SK-N-MC (cell line): ENCODE data around the gene CFAP69.
A peak's percentile ranks its signal among the peaks of the same experiment; 100 is the strongest.
"Not testable (repeated sequence)": the region's sequence is repeated elsewhere in the genome, so short reads cannot be mapped to it uniquely, and the experiment has no call there.

Experiments used
- DNase-seq: peaks from one replicate; pipeline ENCODE4 v3.0.0-alpha.2; 2011; ENCODE audit warnings: low read depth, low spot score
- H3K27ac ChIP-seq: fragments of 200-600 bp; sonication (generic); 2 replicates; pipeline ENCODE4 v1.5.1; 2016; ENCODE audit warnings: mixed run types
- H3K36me3 ChIP-seq: fragments of 200-600 bp; sonication (generic); 2 replicates; pipeline ENCODE4 v1.6.1; 2017; ENCODE audit warnings: antibody characterized with exemption, low read length, mixed read lengths; ENCODE audit not compliant: insufficient read depth
- H3K4me3 ChIP-seq: fragments of 200-600 bp; sonication (generic); 2 replicates; pipeline ENCODE4 v1.5.1; 2016
- H3K9ac ChIP-seq: fragments of 200-600 bp; sonication (generic); 2 replicates; pipeline ENCODE4 v1.8.0; 2017; ENCODE audit warnings: mixed run types, mixed read lengths; ENCODE audit not compliant: insufficient read length
- H3K9me3 ChIP-seq: fragments of 200-600 bp; sonication (generic); 2 replicates; pipeline ENCODE4 v1.6.1; 2017; ENCODE audit warnings: low read depth, mild to moderate bottlenecking, antibody characterized with exemption, low read length, moderate library complexity, mixed read lengths
- EZH2 ChIP-seq: fragments of 200-600 bp; sonication (generic); IDR thresholded peaks from one replicate; pipeline ENCODE4 v1.6.1; 2017; ENCODE audit warnings: antibody characterized with exemption
- FOXP2 ChIP-seq: optimal IDR thresholded peaks from 2 replicates; pipeline ENCODE3; 2011; ENCODE audit warnings: mild to moderate bottlenecking, moderate library complexity; ENCODE audit not compliant: insufficient read depth; ENCODE audit errors: extremely low read length, control extremely low read depth
- POLR2AphosphoS5 ChIP-seq: IDR thresholded peaks from 2 replicates; pipeline ENCODE4 v1.6.1; 2012; ENCODE audit warnings: mild to moderate bottlenecking, low read depth, low read length, borderline replicate concordance

CFAP69 gene

DNA sequence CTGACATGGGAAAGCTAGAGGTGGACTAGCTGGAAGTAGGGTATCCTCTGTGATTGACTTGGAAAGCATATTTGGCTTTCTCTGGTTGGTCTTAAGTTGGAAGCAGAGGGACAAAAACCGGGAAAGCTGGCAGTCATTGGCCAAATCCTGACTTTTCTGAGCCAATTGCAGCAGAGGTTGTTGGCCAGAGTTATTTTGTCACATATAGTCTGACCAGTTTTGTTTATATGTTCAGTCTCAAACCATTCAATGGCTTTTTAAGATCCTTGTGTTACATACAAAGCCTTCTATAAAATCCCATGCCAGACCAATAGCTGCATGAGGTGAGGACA lies 6.3 kb downstream of the CFAP69 start:
- Histone ChIP-seq H3K36me3 (0 out of 2 replicates have a peak, but pooled peaks cover 3% of the 10 kb centered on the region), H3K27ac (no peak overlapping the region), H3K9ac (no peak overlapping the region), H3K4me3 (no peak overlapping the region), H3K9me3 (no peaks in the 10 kb centered on the region; the same call in 1 of the 2 replicates)
- no peak for DNase-seq
- TF ChIP-seq POLR2AphosphoS5: no peak

DNA sequence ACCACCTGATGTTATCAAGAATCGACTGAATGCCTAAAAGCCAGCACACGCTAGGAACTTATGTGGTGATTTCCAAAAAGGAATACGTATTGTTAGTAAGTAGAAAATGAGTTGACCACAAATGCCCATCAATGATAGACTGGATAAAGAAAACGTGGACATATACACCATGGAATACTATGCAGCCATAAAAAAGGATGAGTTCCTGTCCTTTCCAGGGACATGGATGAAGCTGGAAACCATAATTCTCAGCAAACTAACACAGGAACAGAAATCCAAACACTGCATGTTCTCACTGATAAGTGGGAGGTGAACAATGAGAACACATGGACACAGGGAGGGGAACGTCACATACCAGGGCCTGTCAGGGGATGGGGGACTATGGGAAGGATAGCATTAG lies 11.0 kb downstream of the CFAP69 start:
- not testable (repeated sequence) for H3K36me3 ChIP-seq, H3K9ac ChIP-seq, H3K4me3 ChIP-seq, H3K27ac ChIP-seq, H3K9me3 ChIP-seq, DNase-seq

DNA sequence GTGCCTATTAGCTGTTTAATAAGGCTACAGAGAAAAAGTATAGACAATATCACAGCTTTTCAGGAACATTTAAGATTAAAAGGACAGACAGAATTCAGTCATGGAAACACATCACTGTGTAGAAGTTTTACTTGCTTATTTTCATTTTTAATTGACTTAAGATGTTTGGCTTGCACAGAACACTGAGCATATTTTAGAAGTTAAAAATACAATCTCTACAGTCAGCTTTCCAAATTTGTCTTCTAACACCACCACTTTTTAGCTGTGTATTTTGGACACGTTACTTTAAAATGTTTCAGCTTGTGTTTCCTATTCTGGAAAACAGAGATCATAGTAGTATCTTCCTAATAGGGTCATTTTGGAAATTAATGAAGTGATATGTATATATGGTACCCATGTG lies 11.8 kb downstream of the CFAP69 start:
- H3K36me3 ChIP-seq: 0 out of 2 replicates have a peak, but pooled peaks cover 3% of the 10 kb centered on the region
- peak overlapping the region; percentile 28; the same call in 1 of the 2 replicates for H3K27ac ChIP-seq
- no peaks in the 10 kb centered on the region; the same call in 1 of the 2 replicates for H3K9me3 ChIP-seq
- TF ChIP-seq EZH2 (no peak), POLR2AphosphoS5 (no peak), FOXP2 (no peak)
- H3K9ac ChIP-seq: no peak overlapping the region
- no peak for DNase-seq
- H3K4me3 ChIP-seq: no peak overlapping the region

DNA sequence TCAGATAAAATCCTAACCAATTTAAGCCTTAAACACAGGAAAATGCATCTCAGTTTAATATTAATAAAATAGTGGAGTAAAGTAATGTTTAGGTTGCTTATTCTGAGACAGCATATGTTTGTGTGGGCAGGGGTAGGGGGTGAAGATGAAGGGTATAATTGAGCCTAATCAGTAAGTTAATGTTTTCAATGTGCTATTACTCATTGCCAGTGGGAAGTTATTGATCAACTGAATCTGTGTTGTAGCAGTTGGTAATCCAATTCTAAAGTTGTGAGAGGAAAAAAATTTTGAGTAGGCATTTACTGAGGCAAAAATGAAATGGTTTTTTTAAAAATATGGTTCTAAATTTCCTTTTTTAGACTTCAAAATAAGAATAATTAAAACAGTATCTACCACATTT lies 16.5 kb downstream of the CFAP69 start:
- no peak for DNase-seq
- Histone ChIP-seq H3K27ac (peak overlapping the region; percentile 93), H3K36me3 (no peaks in the 10 kb centered on the region), H3K9me3 (no peaks in the 10 kb centered on the region), H3K4me3 (peak overlapping the region; percentile 7; the same call in 1 of the 2 replicates), H3K9ac (peak overlapping the region; percentile 63)
- TF ChIP-seq EZH2 (no peak), POLR2AphosphoS5 (no peak), FOXP2 (no peak)

DNA sequence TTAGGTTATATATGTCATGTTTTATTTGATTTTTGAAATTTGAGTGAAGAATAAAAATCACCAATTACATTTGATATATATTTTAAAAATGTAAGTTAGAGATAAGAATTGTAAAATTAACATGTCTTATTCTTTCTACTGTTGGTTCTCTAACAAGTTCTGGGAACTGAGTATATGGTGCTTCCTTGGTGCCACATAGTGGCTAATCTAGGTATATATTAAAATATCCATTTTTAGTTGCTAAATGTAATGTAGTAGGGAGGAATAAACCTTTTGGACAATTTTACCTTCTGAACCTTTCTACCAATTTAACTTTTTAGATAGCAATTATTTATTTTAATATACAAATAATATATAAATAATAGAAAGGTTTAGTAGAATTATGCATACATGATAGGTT lies 17.5 kb downstream of the CFAP69 start:
- no peak for TF ChIP-seq POLR2AphosphoS5
- TF ChIP-seq EZH2: no peak
- DNase-seq: no peak
- H3K4me3 ChIP-seq: peak overlapping the region; percentile 33; the same call in 1 of the 2 replicates

DNA sequence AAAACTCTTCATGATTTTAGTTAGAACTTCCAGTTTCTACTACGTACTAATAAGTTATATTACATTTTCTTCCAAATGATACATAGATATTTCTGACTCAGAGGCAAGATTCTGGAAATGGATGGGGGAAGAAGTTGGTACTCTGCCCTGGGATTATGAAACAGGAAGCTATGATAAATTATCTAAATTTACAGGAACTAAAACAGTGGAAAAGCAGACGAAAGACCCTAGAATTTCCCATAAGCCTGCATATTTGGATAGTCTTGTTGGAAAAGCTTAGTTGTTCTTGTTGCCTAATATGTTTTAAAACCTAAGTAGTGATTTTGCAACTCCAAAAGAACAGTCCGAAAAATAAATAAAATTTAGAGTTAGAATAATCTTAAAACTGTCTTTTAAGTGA lies 21.8 kb downstream of the CFAP69 start:
- H3K27ac ChIP-seq: peak overlapping the region; percentile 88
- peak overlapping the region; percentile 63 for H3K4me3 ChIP-seq
- peak; percentile 69 for DNase-seq
- no peak; the same call in 1 of the 2 replicates for TF ChIP-seq POLR2AphosphoS5
- no peak for TF ChIP-seq EZH2
- no peak for TF ChIP-seq FOXP2
- peak overlapping the region; percentile 21 for H3K9ac ChIP-seq
- H3K36me3 ChIP-seq: no peaks in the 10 kb centered on the region
- H3K9me3 ChIP-seq: no peaks in the 10 kb centered on the region

More for the DNA sequence above, 17.5 kb downstream of the CFAP69 start:
- peak overlapping the region; percentile 63 for H3K9ac ChIP-seq
- no peaks in the 10 kb centered on the region for H3K9me3 ChIP-seq
- H3K36me3 ChIP-seq: no peaks in the 10 kb centered on the region
- H3K27ac ChIP-seq: peak overlapping the region; percentile 93

DNA sequence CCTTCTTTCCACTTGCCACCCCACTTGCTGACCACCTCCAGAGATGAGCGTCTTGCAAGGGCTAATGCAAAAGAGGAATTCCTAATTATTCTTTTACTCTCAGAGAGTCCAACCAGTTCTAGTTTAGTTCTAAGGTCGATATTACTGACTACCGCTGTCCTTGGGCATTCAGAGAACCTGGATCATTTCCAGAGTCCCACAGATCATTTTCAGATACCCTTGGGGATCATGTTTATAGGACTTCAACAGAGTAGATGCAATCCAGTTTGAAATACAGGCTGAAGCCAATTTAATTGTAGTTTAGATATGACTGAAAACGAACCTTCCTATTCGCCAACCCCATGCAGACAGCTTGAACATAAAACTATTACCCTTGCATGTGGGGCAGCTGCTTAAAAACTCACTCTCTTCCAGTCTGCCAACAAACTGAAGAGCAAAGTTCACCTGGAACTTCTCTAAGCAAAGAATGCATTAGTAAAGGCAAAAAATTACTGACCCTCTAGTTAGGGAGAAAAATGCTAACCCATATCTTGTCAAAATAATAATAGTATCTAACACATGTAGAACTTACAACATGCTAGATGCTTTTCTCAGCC lies 22.4 kb downstream of the CFAP69 start:
- H3K27ac ChIP-seq: peak overlapping the region; percentile 88
- H3K36me3 ChIP-seq: no peaks in the 10 kb centered on the region
- no peak for DNase-seq
- peak overlapping the region; percentile 63 for H3K4me3 ChIP-seq
- TF ChIP-seq EZH2: no peak
- no peak for TF ChIP-seq FOXP2
- no peak; the same call in 1 of the 2 replicates for TF ChIP-seq POLR2AphosphoS5
- no peaks in the 10 kb centered on the region for H3K9me3 ChIP-seq
- peak overlapping the region; percentile 21 for H3K9ac ChIP-seq

DNA sequence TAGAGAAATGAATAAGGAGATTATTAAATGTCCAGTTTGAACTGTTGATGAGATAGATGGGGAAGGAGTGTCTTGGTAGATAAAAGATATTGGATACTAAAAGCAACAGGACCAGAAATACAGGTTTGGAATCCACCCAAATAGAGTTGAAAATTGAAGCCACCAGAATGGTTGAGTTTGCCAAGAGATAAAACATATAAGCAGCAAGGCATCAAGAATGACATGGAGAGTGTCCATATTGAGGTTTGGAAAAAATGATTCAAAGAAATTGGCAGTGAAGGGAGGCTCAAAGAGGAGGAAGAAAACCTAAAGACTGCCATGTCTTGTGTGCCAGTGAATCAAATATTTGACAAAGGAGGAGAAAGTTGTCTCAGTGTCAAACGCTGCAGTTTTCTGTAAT lies 24.2 kb downstream of the CFAP69 start:
- no peak overlapping the region for H3K4me3 ChIP-seq
- no peaks in the 10 kb centered on the region for H3K9me3 ChIP-seq
- DNase-seq: no peak
- H3K9ac ChIP-seq: no peak overlapping the region
- TF ChIP-seq POLR2AphosphoS5 (no peak), EZH2 (no peak), FOXP2 (no peak)
- H3K36me3 ChIP-seq: no peaks in the 10 kb centered on the region
- H3K27ac ChIP-seq: no peak overlapping the region

DNA sequence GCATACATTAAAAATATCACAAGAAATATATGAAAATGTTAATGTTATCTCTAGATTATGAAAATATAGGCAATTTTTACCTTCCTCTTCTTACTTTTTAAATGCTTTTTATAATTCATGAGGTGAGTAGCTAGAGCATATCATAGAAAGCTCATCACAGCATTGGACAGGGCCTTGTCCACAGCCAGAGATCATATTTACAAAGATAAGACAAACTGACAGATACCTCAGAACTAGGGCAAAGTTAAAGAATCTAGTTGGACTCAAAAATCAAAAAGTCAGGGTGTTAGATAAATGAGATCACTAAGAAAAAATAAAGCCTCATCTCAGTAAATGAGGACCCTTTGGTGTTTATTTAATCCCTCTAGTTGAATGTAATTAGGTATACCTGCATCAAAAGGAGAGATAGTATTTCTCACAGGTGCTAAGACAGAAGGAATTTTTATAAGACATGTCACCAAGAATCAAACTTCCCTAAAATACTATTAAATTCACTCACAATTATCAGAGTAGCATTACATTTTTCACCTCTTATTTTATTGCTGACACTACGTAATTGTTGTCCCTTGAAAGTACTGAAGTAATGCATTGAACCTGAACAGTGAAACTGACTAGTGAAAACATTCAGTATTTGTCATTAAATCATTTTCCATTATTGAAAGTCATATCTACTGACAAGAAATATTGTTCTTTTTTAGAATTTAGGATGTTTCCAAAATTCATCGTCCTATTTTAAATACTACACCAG lies 25.6 kb downstream of the CFAP69 start:
- Histone ChIP-seq H3K9ac (no peak overlapping the region), H3K4me3 (no peak overlapping the region; the same call in 1 of the 2 replicates), H3K9me3 (no peaks in the 10 kb centered on the region), H3K27ac (peak overlapping the region; percentile 82; the same call in 1 of the 2 replicates), H3K36me3 (no peaks in the 10 kb centered on the region)
- no peak for DNase-seq
- TF ChIP-seq FOXP2 (no peak), POLR2AphosphoS5 (no peak), EZH2 (no peak)

DNA sequence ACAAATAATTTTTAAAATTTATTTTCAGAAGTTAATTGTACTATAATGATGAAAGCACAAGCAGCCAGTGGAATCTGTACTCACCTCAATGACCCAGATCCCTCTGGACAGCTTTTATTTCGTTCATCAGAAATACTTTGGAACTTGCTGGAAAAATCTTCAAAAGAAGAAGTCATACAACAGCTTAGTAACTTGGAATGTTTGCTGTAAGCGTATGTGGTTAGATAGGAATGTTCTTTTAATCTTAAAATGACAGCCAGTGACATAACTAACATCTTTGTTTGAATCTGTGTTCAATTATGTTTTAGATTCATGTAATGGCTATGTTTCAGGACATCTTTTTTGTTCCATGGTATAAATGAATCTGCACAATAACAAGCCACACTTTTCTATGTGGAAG lies 26.8 kb downstream of the CFAP69 start:
- no peaks in the 10 kb centered on the region for H3K9me3 ChIP-seq
- DNase-seq: no peak
- peak overlapping the region; percentile 82 for H3K27ac ChIP-seq
- H3K36me3 ChIP-seq: no peaks in the 10 kb centered on the region
- H3K9ac ChIP-seq: peak overlapping the region; percentile 51
- TF ChIP-seq FOXP2: no peak
- TF ChIP-seq EZH2: no peak
- no peak for TF ChIP-seq POLR2AphosphoS5
- peak overlapping the region; percentile 44 for H3K4me3 ChIP-seq
